Vagina (tissue), 2 donors: ENCODE data around the gene STRN. TPM values are rescaled to one million over a fixed set of nuclear protein-coding genes. Genes with fewer than 3 reads are reported as not detected.
"Not testable (repeated sequence)": the region's sequence is repeated elsewhere in the genome, so short reads cannot be mapped to it uniquely, and the experiment has no call there.

Source experiments
- DNase-seq, 2 donors: peaks; one replicate each; pipeline ENCODE4 v3.0.0-alpha.2; 2017; ENCODE audit errors: extremely low spot score in 2 of 2
- H3K27ac ChIP-seq: fragments of 200-600 bp; sonication (generic); one replicate; pipeline ENCODE4 v1.5.1; 2019
- H3K27me3 ChIP-seq: fragments of 200-600 bp; sonication (generic); one replicate; pipeline ENCODE4 v1.5.1; 2019
- H3K36me3 ChIP-seq, 2 donors: fragments of 200-600 bp; sonication (generic); one replicate each; pipeline ENCODE4 v1.5.1; 2017 to 2019
- H3K4me1 ChIP-seq: fragments of 200-600 bp; sonication (generic); one replicate; pipeline ENCODE4 v1.5.1; 2019
- H3K4me3 ChIP-seq, 2 donors: fragments of 200-600 bp; sonication (generic); 1 replicate in 1 of 2; 2 replicates in 1 of 2; pipeline ENCODE4 v1.5.1; 2016 to 2019
- H3K9me3 ChIP-seq: fragments of 200-600 bp; sonication (generic); one replicate; pipeline ENCODE4 v1.5.1; 2019
- CTCF ChIP-seq, 3 experiments: fragments of 450-650 bp in 2 of 3; fragments of 200-600 bp in 1 of 3; sonication (generic) in 1 of 3; IDR thresholded peaks; one replicate each; pipeline ENCODE4 v1.5.1; 2017 to 2019; ENCODE audit warnings: antibody characterized with exemption in 3 of 3, mild to moderate bottlenecking in 2 of 3, moderate library complexity in 2 of 3
- POLR2A ChIP-seq, 2 donors: fragments of 450-650 bp; IDR thresholded peaks; one replicate each; pipeline ENCODE4 v1.6.1; 2017; ENCODE audit warnings: antibody characterized with exemption in 2 of 2, mild to moderate bottlenecking in 2 of 2, moderate library complexity in 2 of 2
- POLR2AphosphoS5 ChIP-seq, 2 donors: sonication (generic); formaldehyde crosslinking; IDR thresholded peaks; one replicate each; pipeline ENCODE4 v1.9.0; 2017; ENCODE audit warnings: antibody characterized with exemption in 2 of 2, mild to moderate bottlenecking in 2 of 2, low read depth in 1 of 2; ENCODE audit not compliant: insufficient read depth in 1 of 2
- intact Hi-C: fragments of 100-400 bp; cut with DNase I; formaldehyde crosslinking; loops from one replicate; pipeline ENCODE4 v1.15.1; 2023
- total RNA-seq: library from RNA; depleted of rRNA; stranded (reverse); fragments of >200 nt; gene quantifications from one replicate; pipeline ENCODE4 v1.2.3, GENCODE V29; 2016

The STRN gene
- total RNA-seq, 1 donor from 2014 or later = 19.4 TPM

- Histone ChIP-seq H3K9me3 (no peaks in the 10 kb centered on the region), H3K36me3 (no peaks in the 10 kb centered on the region), H3K4me3 (no peak overlapping the region), H3K27me3 (no peaks in the 10 kb centered on the region), H3K4me1 (peaks cover 14% of the 10 kb centered on the region), H3K27ac (no peak overlapping the region)
- DNase-seq = no peak
- intact Hi-C loops = no loop called here
- TF ChIP-seq POLR2A (IDR thresholded peaks at IDR 0.05) = no peak
- TF ChIP-seq POLR2AphosphoS5 (IDR thresholded peaks at IDR 0.05; ENCODE audit: insufficient read depth in 1 of 2, low read depth in 1 of 2) = peak in 1 of 2 donors; percentile 46
- TF ChIP-seq CTCF (IDR thresholded peaks at IDR 0.05) = no peak
These were observed 14.8 kb downstream of the STRN start for GRCh38 chr2:36951574-36951973.

DNA sequence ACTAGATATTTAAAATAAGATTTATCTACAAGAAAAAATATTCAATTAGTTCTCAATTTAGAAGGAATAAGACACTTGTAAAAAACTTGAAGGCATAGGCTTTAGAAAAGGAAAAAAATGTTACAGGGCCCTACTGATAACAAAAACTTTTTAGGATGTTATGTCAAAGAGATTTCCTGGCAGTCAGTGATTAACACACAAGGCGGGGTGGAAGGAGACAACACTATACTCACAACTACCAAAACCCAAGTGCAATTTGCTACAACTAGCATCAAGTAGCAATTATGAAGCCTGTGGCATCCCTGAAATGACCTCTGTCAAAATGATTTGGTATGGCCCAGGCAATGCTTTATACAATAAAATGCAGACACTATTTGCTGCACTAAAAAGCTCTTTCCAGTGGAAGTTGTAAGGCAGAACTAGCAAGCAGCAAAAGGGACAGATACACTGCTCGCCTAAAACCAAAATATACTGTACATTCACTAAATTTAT is 15.3 kb downstream of the STRN start:
- H3K36me3 ChIP-seq = no peaks in the 10 kb centered on the region
- intact Hi-C loops = no loop called here
- no peak overlapping the region for H3K4me3 ChIP-seq
- TF ChIP-seq CTCF (IDR thresholded peaks at IDR 0.05) (no peak), POLR2A (IDR thresholded peaks at IDR 0.05) (no peak), POLR2AphosphoS5 (IDR thresholded peaks at IDR 0.05; ENCODE audit: insufficient read depth in 1 of 2, low read depth in 1 of 2) (no peak)
- H3K27me3 ChIP-seq = no peaks in the 10 kb centered on the region
- H3K9me3 ChIP-seq = no peaks in the 10 kb centered on the region
- no peak for DNase-seq
- peaks cover 14% of the 10 kb centered on the region for H3K4me1 ChIP-seq
- no peak overlapping the region for H3K27ac ChIP-seq

GRCh38 chr2:36949845-36950244 is 16.5 kb downstream of the STRN start:
- no peaks in the 10 kb centered on the region for H3K27me3 ChIP-seq
- peaks cover 14% of the 10 kb centered on the region for H3K4me1 ChIP-seq
- intact Hi-C loops = no loop called here
- DNase-seq = no peak
- no peak overlapping the region for H3K4me3 ChIP-seq
- no peaks in the 10 kb centered on the region for H3K36me3 ChIP-seq
- no peak overlapping the region for H3K27ac ChIP-seq
- no peak for TF ChIP-seq POLR2A (IDR thresholded peaks at IDR 0.05)
- TF ChIP-seq POLR2AphosphoS5 (IDR thresholded peaks at IDR 0.05; ENCODE audit: insufficient read depth in 1 of 2, low read depth in 1 of 2) = no peak
- no peak for TF ChIP-seq CTCF (IDR thresholded peaks at IDR 0.05)
- H3K9me3 ChIP-seq = no peaks in the 10 kb centered on the region

DNA sequence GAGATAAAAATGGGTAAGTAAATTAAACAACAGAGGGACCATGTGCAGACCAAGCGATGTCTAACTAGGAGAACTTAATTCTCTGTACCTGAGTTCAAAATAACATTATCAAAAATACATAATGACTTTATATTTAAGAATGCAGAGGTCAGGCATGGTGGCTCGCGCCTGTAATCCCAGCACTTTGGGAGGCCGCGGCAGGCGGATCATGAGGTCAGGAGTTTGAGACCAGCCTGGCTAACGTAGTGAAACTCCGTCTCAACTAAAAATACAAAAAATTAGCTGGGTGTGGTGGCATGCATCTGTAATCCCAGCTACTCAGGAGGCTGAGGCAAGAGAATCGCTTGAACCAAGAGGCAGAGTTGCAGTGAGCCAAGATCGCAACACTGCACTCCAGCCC is 21.1 kb downstream of the STRN start:
- H3K4me3 ChIP-seq, H3K4me1 ChIP-seq, H3K27me3 ChIP-seq, intact Hi-C loops, H3K36me3 ChIP-seq, H3K9me3 ChIP-seq, DNase-seq, H3K27ac ChIP-seq: not testable (repeated sequence)

- Histone ChIP-seq H3K4me3 (no peak overlapping the region), H3K9me3 (no peaks in the 10 kb centered on the region), H3K4me1 (no peaks in the 10 kb centered on the region), H3K36me3 (no peaks in the 10 kb centered on the region), H3K27me3 (no peaks in the 10 kb centered on the region), H3K27ac (no peak overlapping the region)
- TF ChIP-seq POLR2A (IDR thresholded peaks at IDR 0.05) = no peak
- no peak for TF ChIP-seq CTCF (IDR thresholded peaks at IDR 0.05)
- no peak for TF ChIP-seq POLR2AphosphoS5 (IDR thresholded peaks at IDR 0.05; ENCODE audit: insufficient read depth in 1 of 2, low read depth in 1 of 2)
- no peak for DNase-seq
- intact Hi-C loops = no loop called here
These were observed 24.5 kb downstream of the STRN start for GRCh38 chr2:36941867-36942266.

GRCh38 chr2:36936526-36936925 is 29.8 kb downstream of the STRN start:
- intact Hi-C loops, H3K27ac ChIP-seq, H3K9me3 ChIP-seq, H3K27me3 ChIP-seq, H3K36me3 ChIP-seq, H3K4me1 ChIP-seq, H3K4me3 ChIP-seq, DNase-seq: not testable (repeated sequence)

- intact Hi-C loops, H3K36me3 ChIP-seq, H3K27me3 ChIP-seq, DNase-seq, H3K9me3 ChIP-seq, H3K27ac ChIP-seq, H3K4me3 ChIP-seq: not testable (repeated sequence)
- peaks cover 25% of the 10 kb centered on the region for H3K4me1 ChIP-seq
These were observed 34.6 kb downstream of the STRN start for GRCh38 chr2:36931688-36932087.

DNA sequence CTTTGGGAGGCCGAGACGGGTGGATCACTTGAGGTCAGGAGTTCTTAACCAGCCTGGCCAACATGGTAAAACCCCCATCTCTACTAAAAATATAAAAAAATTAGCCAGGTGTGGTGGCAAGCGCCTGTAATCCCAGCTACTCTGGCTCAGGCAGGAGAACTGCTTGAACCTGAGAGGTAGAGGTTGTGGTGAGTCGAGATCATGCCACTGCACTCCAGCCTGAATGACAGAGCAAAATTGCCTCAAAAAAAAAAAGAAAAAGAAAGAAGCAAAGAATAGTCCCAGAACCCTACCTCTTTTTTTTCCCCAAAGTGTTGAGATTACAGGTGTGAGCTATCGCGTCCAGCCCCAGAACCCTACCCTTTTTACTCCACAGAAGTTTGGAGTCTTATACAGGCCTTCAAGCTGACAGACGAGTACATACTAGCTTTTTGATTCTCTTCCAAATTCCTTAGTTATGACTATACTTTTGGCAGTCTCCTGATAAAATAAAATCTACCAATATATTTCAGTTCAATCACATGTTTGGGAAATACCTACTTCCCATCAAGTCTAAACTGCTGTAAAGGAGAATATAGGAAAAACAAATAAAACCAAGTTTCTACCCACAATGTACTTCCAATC is 35.4 kb downstream of the STRN start:
- H3K9me3 ChIP-seq, H3K4me3 ChIP-seq, H3K27ac ChIP-seq, DNase-seq, H3K36me3 ChIP-seq, H3K27me3 ChIP-seq, intact Hi-C loops: not testable (repeated sequence)
- peaks cover 31% of the 10 kb centered on the region for H3K4me1 ChIP-seq
